Stimulated activated CD4-positive, alpha-beta T cell treated with anti-CD3 and anti-CD28 coated beads, Interleukin-1b, Interleukin-23, amount 100 ng/mL, for 1 hour (primary cell): Measurements from ENCODE around the gene PCBD1.
"Not testable (repeated sequence)": the region's sequence is repeated elsewhere in the genome, so short reads cannot be mapped to it uniquely, and the experiment has no call there.

Experiments
- DNase-seq, 2 donors: peaks; one replicate each; pipeline ENCODE4 v3.0.0-alpha.2; 2020; ENCODE audit warnings: low read depth in 2 of 2

Gene PCBD1

DNA sequence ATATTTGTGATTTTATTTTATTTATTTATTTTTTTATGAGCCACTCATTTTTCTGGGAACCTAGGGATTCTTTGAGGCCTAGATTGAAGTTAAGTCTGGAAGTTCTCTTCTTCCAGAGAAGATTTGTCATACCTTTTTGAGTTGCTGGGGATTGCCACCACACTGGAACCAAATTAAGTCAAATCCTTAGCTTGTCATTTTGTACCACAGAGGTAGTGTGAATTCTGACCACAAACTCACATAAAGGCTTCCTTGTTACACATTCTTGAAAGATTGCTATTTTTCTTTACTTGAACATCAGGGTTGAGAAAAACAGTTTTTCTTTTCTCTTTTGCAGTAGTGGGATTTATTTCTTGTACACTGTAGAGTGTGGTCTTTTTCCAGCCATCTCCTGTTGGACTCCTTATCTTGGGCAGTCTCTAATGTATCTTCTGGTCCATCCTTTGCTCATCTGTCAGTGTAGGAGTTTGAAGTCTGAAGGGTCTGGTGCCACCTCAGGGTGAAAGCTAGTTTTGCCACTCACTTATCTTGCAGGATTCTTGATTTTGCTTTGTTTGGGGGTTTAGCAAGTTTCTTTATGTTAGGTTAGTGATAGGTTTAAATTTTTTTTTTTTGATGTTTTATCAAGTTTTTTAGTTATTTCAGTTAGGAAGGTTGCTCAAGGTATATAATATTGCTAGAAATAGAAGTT lies 24.8 kb downstream of the PCBD1 start:
- DNase-seq = no peak

DNA sequence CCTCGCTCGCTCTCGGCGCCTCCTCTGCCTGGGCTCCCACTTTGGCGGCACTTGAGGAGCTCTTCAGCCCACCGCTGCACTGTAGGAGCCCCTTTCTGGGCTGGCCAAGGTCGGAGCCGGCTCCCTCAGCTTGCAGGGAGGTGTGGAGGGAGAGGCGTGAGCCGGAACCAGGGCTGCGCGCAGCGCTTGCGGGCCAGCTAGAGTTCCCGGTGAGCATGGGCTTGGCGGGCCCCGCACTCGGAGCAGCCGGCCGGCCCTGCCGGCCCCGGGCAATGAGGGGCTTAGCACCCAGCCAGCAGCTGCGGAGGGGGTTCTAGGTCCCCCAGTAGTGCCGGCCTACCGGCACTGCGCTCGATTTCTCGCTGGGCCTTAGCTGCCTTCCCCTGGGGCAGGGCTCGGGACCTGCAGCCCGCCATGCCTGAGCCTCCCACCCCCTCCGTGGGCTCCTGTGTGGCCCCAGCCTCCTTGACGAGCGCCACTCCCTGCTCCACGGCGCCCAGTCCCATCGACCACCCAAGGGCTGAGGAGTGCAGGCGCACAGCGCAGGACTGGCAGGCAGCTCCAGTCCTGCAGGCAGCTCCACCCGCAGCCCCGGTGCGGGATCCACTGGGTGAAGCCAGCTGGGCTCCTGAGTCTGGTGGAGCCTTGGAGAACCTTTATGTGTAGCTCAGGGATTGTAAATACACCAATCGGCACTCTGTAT lies 26.7 kb downstream of the PCBD1 start:
- not testable (repeated sequence) for DNase-seq

DNA sequence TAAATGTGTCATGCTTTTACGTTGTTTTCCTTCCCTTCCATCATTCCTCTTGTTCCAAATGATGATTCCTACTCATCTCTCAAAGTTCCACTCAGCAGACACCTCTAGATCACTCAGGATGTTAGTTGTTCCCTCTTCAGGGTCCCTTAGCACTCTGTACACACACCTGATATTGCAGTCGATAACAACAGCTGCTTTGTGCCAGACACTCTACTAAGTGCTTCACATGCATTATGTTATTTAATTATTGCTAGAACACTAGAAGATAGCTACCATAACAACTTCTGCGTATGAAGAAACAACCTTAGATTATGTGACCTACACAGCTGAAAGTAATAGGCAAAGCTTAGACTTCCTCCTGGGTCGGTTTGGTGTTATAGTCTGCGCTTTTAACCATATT lies 29.6 kb downstream of the PCBD1 start:
- no peak for DNase-seq

DNA sequence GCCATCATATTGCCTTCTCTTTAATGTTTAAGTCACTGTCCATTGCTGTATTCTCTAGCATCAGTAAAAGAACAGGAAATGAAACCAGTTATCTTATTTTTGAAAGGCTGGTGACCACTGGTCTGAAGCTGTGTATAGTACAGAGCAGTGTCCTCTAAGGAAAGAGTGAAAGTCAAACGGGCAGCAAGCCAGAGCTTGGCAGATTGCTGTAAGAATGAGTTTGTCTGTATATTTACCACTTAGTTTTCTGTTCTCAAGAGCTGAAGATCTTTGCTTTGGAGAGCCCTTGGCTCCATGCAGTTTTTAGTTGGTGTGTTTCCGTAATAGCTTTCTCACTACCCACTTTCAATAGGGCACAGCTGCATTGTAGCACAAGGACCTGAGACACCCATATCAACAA lies 31.9 kb downstream of the PCBD1 start:
- DNase-seq = no peak

DNA sequence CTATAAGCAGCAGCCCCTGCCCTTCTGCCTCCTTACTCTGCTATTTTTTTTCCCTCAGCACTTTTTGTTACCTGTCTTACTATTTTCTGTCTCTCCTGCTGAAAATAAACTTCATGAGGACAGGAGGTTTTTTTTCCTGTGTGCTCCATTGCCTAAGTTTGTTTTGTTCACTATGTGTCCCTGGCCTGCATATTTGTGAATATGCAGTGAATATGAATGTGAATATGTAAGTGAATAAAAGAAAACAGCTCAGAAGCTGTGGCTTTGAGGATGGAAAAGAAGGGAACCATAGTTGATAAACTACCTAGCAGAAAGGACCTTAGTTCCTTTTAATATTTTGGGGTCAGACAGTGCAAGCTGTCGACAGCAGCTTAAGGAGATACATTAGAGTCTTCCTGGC lies 34.9 kb downstream of the PCBD1 start:
- DNase-seq = no peak

DNA sequence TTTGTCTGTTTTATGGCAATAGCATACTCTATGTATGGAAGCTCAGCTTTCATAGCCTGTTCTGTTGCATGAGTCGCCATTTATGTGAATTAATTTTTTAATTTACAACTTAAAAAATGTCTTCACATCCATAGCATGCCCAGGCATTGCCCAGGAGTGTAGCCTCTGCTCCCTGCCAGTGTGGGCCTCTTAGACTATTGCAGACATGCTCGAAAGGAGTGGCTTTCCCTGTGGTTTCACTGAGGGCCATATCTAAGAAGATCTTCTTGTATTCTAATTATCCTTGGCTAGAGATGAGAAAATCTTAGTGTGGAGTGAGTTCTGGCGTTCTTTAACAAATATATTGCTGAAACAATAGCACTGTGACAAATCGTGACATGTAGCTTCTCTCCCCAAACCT lies 35.3 kb downstream of the PCBD1 start:
- DNase-seq = no peak

GRCh38 chr10:70851597-70852475 lies 36.5 kb downstream of the PCBD1 start:
- no peak for DNase-seq

DNA sequence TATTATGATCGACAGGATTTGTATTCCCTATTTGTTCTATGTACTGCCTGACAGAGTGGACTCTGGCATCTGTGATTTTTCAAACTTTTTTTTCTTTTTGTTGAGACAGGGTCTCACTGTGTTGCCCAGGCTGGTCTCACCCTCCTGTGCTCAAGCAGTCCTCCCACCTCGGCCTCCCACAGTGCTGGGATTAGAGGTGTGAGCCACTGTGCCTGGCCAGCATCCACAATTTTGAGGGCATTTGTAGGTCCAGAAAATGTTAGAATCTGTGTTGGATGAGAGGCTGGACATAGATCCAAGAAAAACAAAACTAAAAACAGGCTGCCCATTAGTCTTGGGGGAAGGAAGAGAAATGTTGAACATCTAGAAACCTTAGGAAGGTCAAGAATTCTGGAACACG lies 38.3 kb downstream of the PCBD1 start:
- DNase-seq = no peak

DNA sequence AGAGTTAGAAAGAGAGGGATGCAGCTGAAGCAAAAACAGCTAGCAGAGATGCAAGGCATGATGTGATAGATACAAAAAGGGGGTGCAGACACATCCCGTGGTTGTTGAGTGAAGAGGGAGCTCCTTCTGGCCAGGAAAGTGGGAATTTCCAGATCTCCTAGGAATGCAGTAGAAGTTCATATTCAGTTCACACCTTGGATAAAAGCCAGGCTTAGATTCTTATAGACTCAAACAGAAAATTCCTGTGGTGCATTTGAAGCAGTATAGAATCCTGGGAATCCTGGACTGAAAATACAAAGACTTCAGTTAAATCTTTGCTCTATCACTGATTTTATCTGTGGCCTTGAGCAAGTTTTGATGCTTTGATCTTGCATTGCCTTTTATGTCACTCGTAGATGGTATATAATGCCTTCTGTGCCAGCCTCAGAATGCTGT lies 38.8 kb downstream of the PCBD1 start:
- no peak for DNase-seq

- DNase-seq = no peak
Observed at GRCh38 chr10:70847659-70848360, 40.6 kb downstream of the PCBD1 start.

DNA sequence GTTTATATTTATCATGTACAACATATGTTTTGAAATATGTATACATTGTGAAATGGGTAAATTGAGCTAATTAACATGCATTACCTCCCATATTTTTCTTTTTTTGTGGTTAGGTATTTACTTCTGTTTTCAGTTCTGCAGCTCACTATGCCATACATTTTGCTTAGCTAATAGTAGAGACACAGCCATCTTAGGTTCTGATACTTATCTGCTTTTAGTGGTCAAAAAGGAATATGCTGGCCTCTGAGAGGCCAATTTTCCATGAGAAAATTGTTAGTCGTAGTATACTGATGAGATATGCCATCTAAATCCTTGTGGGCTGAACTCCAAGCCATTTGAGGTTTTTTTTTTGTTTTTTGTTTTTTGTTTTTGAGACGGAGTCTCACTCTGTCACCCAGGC lies 41.6 kb downstream of the PCBD1 start:
- no peak for DNase-seq

- no peak for DNase-seq
Observed at GRCh38 chr10:70845816-70846215, 42.5 kb downstream of the PCBD1 start.

GRCh38 chr10:70845256-70845655 lies 43.1 kb downstream of the PCBD1 start:
- no peak for DNase-seq

DNA sequence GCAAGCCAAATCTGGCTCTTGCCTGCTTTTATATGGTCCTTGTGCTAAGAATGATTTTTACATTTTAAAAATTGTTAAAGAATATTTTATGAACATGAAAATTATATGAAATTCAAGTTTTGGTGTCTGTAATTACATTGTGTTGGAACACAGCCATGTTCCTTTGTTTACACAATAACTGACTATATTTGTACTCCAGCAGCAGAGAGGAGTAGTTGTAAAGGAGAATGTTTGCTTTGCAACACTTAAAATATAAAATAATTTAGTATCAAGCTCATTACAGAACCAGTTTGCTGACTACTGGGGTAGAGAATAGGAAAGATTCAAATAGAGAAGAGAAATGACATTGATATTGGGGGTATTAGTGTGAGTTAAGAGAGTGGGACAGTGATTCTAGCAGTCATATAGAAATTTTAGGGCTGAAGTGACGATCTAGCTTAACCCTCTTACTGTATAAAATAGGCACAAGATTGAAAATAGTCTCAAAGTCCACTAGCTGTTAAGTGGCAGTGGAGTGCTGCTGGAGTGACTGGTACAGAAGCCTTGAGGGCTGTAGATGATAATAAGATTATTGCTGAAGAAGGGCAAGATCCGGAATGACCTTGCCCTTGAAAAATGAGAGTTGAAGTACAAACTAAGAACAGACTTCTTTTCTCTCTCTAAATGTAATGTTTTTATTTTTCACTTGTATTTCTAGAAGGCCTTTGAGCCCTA lies 44.4 kb downstream of the PCBD1 start:
- DNase-seq = no peak

DNA sequence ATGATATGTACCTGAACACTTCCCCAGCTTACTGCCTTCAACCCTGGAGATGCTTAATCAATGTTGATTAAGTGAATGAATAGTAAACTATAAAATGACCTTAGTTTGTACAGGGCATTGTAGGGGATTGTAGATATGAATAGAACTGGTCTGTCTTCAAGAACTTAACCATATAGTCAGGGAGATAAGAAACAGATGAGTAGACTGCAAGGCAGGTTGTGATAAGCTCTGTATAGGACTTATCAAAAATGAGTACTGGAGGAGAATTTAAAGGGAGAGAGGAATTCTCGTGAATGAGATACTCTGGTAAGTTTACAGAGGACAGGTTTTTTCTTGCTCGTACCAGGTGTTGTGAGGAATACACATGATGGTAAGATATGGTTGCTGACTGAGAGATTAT lies 45.0 kb downstream of the PCBD1 start:
- DNase-seq = no peak

DNA sequence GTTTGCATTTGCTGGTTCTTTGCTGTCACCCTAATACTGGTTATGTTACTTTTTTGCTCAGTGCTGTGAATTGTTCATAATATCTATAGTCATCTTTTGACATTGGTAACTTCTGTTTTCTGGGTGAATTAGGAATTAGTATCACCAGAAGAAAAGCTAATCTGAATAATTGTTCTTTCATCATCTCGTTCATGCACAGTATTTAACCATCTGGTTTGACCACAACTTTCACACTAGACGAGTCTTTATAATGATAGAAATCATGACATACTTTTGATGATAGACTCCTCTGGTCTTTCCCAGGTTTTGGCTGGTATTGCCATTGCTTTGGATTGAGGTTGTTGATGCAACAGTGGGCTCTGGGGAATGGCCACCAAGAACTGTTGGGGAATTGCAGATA lies 47.5 kb downstream of the PCBD1 start:
- DNase-seq = no peak

- no peak for DNase-seq
Observed at GRCh38 chr10:70838270-70838805, 50.0 kb downstream of the PCBD1 start.

- DNase-seq = no peak
Observed at GRCh38 chr10:70837660-70838059, 50.7 kb downstream of the PCBD1 start.

DNA sequence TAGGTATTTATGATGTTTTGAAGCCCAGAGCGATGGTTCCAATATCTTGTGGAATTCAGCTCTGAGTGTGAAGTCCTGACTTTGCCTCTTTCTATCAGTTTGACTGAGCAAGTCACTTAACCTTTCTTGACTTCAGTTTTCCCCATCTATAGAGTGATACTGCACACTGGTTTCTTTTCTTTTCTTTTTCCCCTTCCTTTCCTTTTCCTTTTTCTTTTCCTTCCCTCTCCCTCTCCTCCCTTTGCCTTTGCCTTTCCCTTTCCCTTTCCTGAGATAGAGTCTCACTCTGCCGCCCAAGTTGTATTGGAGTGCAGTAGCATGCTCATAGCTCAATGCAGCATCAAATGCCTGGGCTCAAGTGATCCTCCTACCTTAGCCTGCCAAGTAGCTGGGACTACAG lies 52.0 kb downstream of the PCBD1 start:
- DNase-seq = no peak

- DNase-seq = no peak
Observed at GRCh38 chr10:70834441-70835151, 53.8 kb downstream of the PCBD1 start.
